Endothelial cell of umbilical vein (primary cell): ENCODE results near the gene KIF19. TPM values are rescaled to one million over a fixed set of nuclear protein-coding genes. Genes with fewer than 3 reads are reported as not detected.

Experiments used
- BruUV-seq: library from RNA; stranded (reverse); fragments of 400-500 nt; replicated peaks from 2 replicates; lab custom pipeline; 2021; lab: Mats Ljungman, UMichigan
- CTCF ChIA-PET: fragments of 300-600, 350-600 bp; sonication (Branson Sonifier 250); formaldehyde crosslinking; loops from one replicate; lab custom pipeline; 2021; ENCODE audit warnings: antibody characterized with exemption, inconsistent platforms; lab: Charles Lee
- POLR2A ChIA-PET: fragments of 300-600, 350-600 bp; sonication (Branson Sonifier 250); formaldehyde crosslinking; loops from one replicate; lab custom pipeline; 2021; ENCODE audit warnings: antibody characterized with exemption, inconsistent platforms; lab: Charles Lee
- DNase-seq: peaks from one replicate; pipeline ENCODE4 v3.0.0-alpha.2; 2011; ENCODE audit warnings: low read depth, low spot score
- FAIRE-seq: peaks from 2 replicates; lab custom pipeline; 2011; peaks lifted over from hg19 to GRCh38; lab: Jason Lieb, UNC
- H2AFZ ChIP-seq: 2 replicates; pipeline ENCODE4 v1.6.0; 2012; ENCODE audit warnings: low read depth, low read length, control low read depth, inconsistent platforms
- H3K27ac ChIP-seq: 2 replicates; pipeline ENCODE4 v1.5.1; 2011; ENCODE audit warnings: low read depth, mild to moderate bottlenecking, control low read depth, low read length, moderate library complexity; ENCODE audit not compliant: insufficient read depth
- H3K27me3 ChIP-seq, 2 experiments: 2 replicates each; pipeline versions ENCODE4 v1.6.0 to v1.6.1; 2011; ENCODE audit warnings: low read length in 2 of 2, mixed read lengths in 1 of 2; ENCODE audit not compliant: control insufficient read depth in 2 of 2, insufficient read depth in 2 of 2
- H3K36me3 ChIP-seq, 2 experiments: 2 replicates in 1 of 2; 3 replicates in 1 of 2; pipeline ENCODE4 v1.5.1; 2011; ENCODE audit warnings: low read length in 2 of 2, mild to moderate bottlenecking in 1 of 2, moderate library complexity in 1 of 2; ENCODE audit not compliant: control insufficient read depth in 2 of 2, insufficient read depth in 2 of 2; ENCODE audit errors: extremely low read depth in 1 of 2
- H3K4me1 ChIP-seq: 3 replicates; pipeline ENCODE4 v1.5.1; 2011; ENCODE audit warnings: mild to moderate bottlenecking, low read length; ENCODE audit not compliant: control insufficient read depth, insufficient read depth; ENCODE audit errors: extremely low read depth
- H3K4me2 ChIP-seq: 2 replicates; pipeline ENCODE4 v1.6.1; 2011; ENCODE audit warnings: low read length, control low read depth, mixed read lengths; ENCODE audit not compliant: insufficient read depth
- H3K4me3 ChIP-seq, 3 experiments: fragments of 200-600 bp in 1 of 3; sonication (generic), shearing (Covaris generic) in 1 of 3; replicated peaks in 1 of 3; 2 replicates each; pipeline ENCODE4 v1.5.1; 2011 to 2016; ENCODE audit warnings: control low read depth in 3 of 3, low read length in 3 of 3, mild to moderate bottlenecking in 2 of 3, inconsistent platforms in 1 of 3, low read depth in 1 of 3, moderate library complexity in 1 of 3; ENCODE audit not compliant: insufficient read depth in 1 of 3
- H3K79me2 ChIP-seq: 2 replicates; pipeline ENCODE4 v1.6.0; 2012; ENCODE audit warnings: low read length, inconsistent platforms; ENCODE audit not compliant: control insufficient read depth, insufficient read depth
- H3K9ac ChIP-seq: replicated peaks from 2 replicates; pipeline ENCODE3; 2011; ENCODE audit warnings: low read length, control low read depth; ENCODE audit not compliant: insufficient read depth; ENCODE audit errors: extremely low read depth
- H3K9me1 ChIP-seq: replicated peaks from 3 replicates; pipeline ENCODE4 v1.6.0; 2011; ENCODE audit warnings: mild to moderate bottlenecking, low read length; ENCODE audit not compliant: control insufficient read depth, insufficient read depth; ENCODE audit errors: extremely low read depth
- H3K9me3 ChIP-seq: replicated peaks from 2 replicates; pipeline ENCODE4 v1.5.1; 2012; ENCODE audit warnings: low read length, inconsistent platforms; ENCODE audit not compliant: control insufficient read depth, insufficient read depth
- H4K20me1 ChIP-seq: replicated peaks from 2 replicates; pipeline ENCODE3; 2011; ENCODE audit warnings: mild to moderate bottlenecking, low read length; ENCODE audit not compliant: control insufficient read depth, insufficient read depth; ENCODE audit errors: extremely low read depth
- EZH2 ChIP-seq: IDR thresholded peaks from 2 replicates; pipeline ENCODE4 v1.6.1; 2012; ENCODE audit warnings: borderline replicate concordance, low read depth, mild to moderate bottlenecking, moderate library complexity, low read length, inconsistent platforms; ENCODE audit not compliant: severe bottlenecking
- FOS ChIP-seq: IDR thresholded peaks from 2 replicates; pipeline ENCODE4 v1.6.1; 2011; ENCODE audit warnings: mild to moderate bottlenecking, low read length, moderate library complexity, borderline replicate concordance; ENCODE audit not compliant: insufficient read depth
- JUN ChIP-seq: IDR thresholded peaks from 2 replicates; pipeline ENCODE4 v1.6.1; 2011; ENCODE audit warnings: borderline replicate concordance, low read depth; ENCODE audit not compliant: insufficient read length, insufficient read depth
- MYC ChIP-seq: IDR thresholded peaks from one replicate; pipeline ENCODE4 v1.6.1; 2011; ENCODE audit warnings: mild to moderate bottlenecking, low read depth, low read length
- POLR2A ChIP-seq: IDR thresholded peaks from 2 replicates; pipeline ENCODE4 v1.6.1; 2012; ENCODE audit warnings: low read depth, mild to moderate bottlenecking, control low read depth, low read length
- POLR2AphosphoS5 ChIP-seq: IDR thresholded peaks from 2 replicates; pipeline ENCODE4 v1.6.1; 2012; ENCODE audit warnings: low read depth, mild to moderate bottlenecking, control low read depth, low read length, moderate library complexity; ENCODE audit not compliant: insufficient read depth
- dilution Hi-C: fragments of 300-500 bp; cut with MboI; formaldehyde crosslinking; loops from one replicate; pipeline ENCODE4 v1.15.0; 2019; ENCODE audit warnings: low sequenced_read_pairs; ENCODE audit not compliant: extremely low pct_ligation_motif_present
- intact Hi-C: fragments of 100-400 bp; cut with micrococcal nuclease; formaldehyde crosslinking; loops from one replicate; pipeline ENCODE4 v1.10.0; 2022
- polyA plus RNA-seq, 4 experiments: library from polyadenylated mRNA; depleted of rRNA in 3 of 4; stranded (reverse) in 3 of 4; unstranded in 1 of 4; fragments of >200 nt; gene quantifications; 2 replicates each; pipeline versions ENCODE4 v1.2.1 to v1.2.3, GENCODE V29; 2011 to 2012; ENCODE audit warnings: missing spikeins in 1 of 4
- total RNA-seq: library from RNA; stranded (reverse); gene quantifications from 2 replicates; pipeline ENCODE4 v1.2.3, GENCODE V29; 2021
- TF ChIP-seq, protein P1 (sequence below), 2 donors: IDR thresholded peaks; 1 replicate in 1 of 2; 2 replicates in 1 of 2; pipeline ENCODE4 v1.5.1; 2011; ENCODE audit warnings: low read length in 2 of 2, mild to moderate bottlenecking in 2 of 2, moderate library complexity in 2 of 2, control low read depth in 1 of 2, inconsistent platforms in 1 of 2, low read depth in 1 of 2; ENCODE audit not compliant: insufficient read depth in 1 of 2; ENCODE audit errors: extremely low read depth in 1 of 2

The KIF19 gene
- total and polyA plus RNA-seq, 2 donors (not counting 3 experiments of a cell fraction or from before 2014, with no cell fraction given), result 0.10 to 0.84 TPM

- H3K4me3 ChIP-seq, result no peak overlapping the region
- no peak overlapping the region for H3K9ac ChIP-seq
- H3K27me3 ChIP-seq, result no peaks in the 10 kb centered on the region
- no TSS peak for BruUV-seq
- DNase-seq (no peak), FAIRE-seq (no peak)
- H2AFZ ChIP-seq, result no peak overlapping the region
- H4K20me1 ChIP-seq, result no peaks in the 10 kb centered on the region
- H3K4me2 ChIP-seq, result no peak overlapping the region
- no peaks in the 10 kb centered on the region for H3K79me2 ChIP-seq
- ChIA-PET CTCF (interaction anchor here (0.7 kb wide), 1 partner anchor 10 kb away, joined by 3 read pairs; no protein-coding TSS in a partner anchor), POLR2A (no interaction called here)
- TF ChIP-seq JUN (no peak), POLR2A (no peak), POLR2AphosphoS5 (no peak), FOS (no peak), MYC (no peak)
- TF ChIP-seq, protein P1, sequence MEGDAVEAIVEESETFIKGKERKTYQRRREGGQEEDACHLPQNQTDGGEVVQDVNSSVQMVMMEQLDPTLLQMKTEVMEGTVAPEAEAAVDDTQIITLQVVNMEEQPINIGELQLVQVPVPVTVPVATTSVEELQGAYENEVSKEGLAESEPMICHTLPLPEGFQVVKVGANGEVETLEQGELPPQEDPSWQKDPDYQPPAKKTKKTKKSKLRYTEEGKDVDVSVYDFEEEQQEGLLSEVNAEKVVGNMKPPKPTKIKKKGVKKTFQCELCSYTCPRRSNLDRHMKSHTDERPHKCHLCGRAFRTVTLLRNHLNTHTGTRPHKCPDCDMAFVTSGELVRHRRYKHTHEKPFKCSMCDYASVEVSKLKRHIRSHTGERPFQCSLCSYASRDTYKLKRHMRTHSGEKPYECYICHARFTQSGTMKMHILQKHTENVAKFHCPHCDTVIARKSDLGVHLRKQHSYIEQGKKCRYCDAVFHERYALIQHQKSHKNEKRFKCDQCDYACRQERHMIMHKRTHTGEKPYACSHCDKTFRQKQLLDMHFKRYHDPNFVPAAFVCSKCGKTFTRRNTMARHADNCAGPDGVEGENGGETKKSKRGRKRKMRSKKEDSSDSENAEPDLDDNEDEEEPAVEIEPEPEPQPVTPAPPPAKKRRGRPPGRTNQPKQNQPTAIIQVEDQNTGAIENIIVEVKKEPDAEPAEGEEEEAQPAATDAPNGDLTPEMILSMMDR (IDR thresholded peaks at IDR 0.05; ENCODE audit: extremely low read depth in 1 of 2, insufficient read depth in 1 of 2, low read depth in 1 of 2, low read length in 2 of 2), result no peak
- H3K36me3 ChIP-seq, result no peaks in the 10 kb centered on the region
- H3K9me3 ChIP-seq, result no peaks in the 10 kb centered on the region
- H3K27ac ChIP-seq, result no peak overlapping the region
- H3K4me1 ChIP-seq, result no peaks in the 10 kb centered on the region
- intact Hi-C loops (no loop called here), dilution Hi-C loops (no loop called here)
- H3K9me1 ChIP-seq, result no peaks in the 10 kb centered on the region
Measured at GRCh38 chr17:74385201-74385600, 59.2 kb downstream of the KIF19 start.

GRCh38 chr17:74386386-74386785 lies 60.4 kb downstream of the KIF19 start:
- H3K4me2 ChIP-seq, result no peak overlapping the region
- TF ChIP-seq POLR2A (no peak), JUN (no peak), POLR2AphosphoS5 (no peak), EZH2 (no peak), MYC (no peak)
- TF ChIP-seq, protein P1 (IDR thresholded peaks at IDR 0.05; ENCODE audit: extremely low read depth in 1 of 2, insufficient read depth in 1 of 2, low read depth in 1 of 2, low read length in 2 of 2), result no peak
- H3K27ac ChIP-seq, result no peak overlapping the region
- ChIA-PET POLR2A (no interaction called here), CTCF (interaction anchor here (0.6 to 0.8 kb wide), 2 partner anchors 10 to 25 kb away, joined by 3 to 4 read pairs; partner anchors contain the start of gene BTBD17)
- H3K36me3 ChIP-seq, result no peaks in the 10 kb centered on the region
- no peak for DNase-seq
- dilution Hi-C loops (no loop called here), intact Hi-C loops (no loop called here)
- H3K9ac ChIP-seq, result no peak overlapping the region
- H3K9me1 ChIP-seq, result no peaks in the 10 kb centered on the region
- FAIRE-seq, result no peak
- no peaks in the 10 kb centered on the region for H4K20me1 ChIP-seq
- H3K27me3 ChIP-seq, result no peaks in the 10 kb centered on the region
- H3K9me3 ChIP-seq, result no peaks in the 10 kb centered on the region
- BruUV-seq, result no TSS peak
- H2AFZ ChIP-seq, result no peak overlapping the region
- no peak overlapping the region for H3K4me3 ChIP-seq
- no peaks in the 10 kb centered on the region for H3K79me2 ChIP-seq
- no peaks in the 10 kb centered on the region for H3K4me1 ChIP-seq
